Jurkat, Clone E6-1 (cell line): ENCODE data around the gene CHTF18. TPM values are rescaled to one million over a fixed set of nuclear protein-coding genes. Genes with fewer than 3 reads are reported as not detected.
"Not testable (repeated sequence)": the region's sequence is repeated elsewhere in the genome, so short reads cannot be mapped to it uniquely, and the experiment has no call there.

Experiments used
- DNase-seq: peaks from one replicate; pipeline ENCODE4 v3.0.0-alpha.2; 2011; ENCODE audit warnings: low read depth, low spot score
- H3K4me3 ChIP-seq: 2 replicates; pipeline ENCODE4 v1.5.1; 2011; ENCODE audit warnings: mild to moderate bottlenecking, low read length, control low read depth, moderate library complexity
- polyA plus RNA-seq: library from polyadenylated mRNA; unstranded; fragments of >200 nt; gene quantifications from one replicate; pipeline ENCODE4 v1.2.1, GENCODE V29; 2012; ENCODE audit warnings: missing spikeins; ENCODE audit not compliant: insufficient read length, insufficient read depth

The CHTF18 gene
- polyA plus RNA-seq: 110 TPM

- peak within 1 kb of the TSS; percentile 89 for H3K4me3 ChIP-seq
- peak; percentile 78 for DNase-seq
Measured at GRCh38 chr16:788399-789126, at the start of gene CHTF18. CHTF18 (plus strand) TSS chr16:788620; CDS start chr16:788685, 65 bp downstream.

DNA sequence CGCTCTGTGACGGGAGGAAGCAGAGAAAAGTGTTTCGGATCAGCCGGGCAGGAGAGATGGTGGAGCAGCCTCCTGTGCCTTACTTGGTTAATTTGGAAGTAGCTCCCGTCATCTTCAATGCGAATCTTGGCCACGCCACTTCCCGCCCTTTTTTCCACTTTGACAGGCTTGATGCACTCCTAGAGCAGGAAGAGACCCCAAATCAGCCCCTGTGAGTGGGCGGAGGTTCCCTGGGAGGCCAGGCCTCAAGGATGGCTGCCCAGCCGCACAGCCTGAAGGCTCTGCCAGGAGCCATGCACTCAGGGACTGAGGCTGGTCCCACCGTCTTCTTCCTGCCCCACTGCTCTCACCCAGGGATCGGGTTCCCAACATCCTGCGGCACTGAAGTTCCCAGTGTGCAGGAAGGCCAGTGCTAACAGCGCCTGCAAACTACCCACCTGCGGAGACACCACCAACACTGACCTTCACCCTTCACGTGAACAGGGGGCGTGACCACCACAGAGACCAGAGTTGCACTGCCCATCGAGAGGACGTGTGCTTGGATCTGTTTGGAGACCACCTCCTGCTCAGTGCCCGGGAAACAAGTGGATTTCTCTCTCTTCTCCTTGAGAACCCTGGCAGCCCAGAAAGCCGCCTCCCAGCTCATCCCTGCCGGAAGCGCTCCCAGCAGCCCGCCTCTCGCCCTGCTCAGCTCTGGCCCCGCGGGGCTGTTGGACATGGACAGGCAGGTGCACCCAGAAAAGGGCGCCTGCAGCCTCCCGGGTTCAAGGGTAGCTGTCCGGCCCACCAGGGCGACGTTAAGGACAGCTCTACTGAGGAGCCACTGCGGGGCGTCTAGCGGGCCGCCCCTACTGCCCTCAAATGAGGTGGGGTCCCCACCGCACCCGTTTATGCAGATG is 48.6 kb upstream of the CHTF18 start:
- DNase-seq: no peak
- H3K4me3 ChIP-seq: peak overlapping the region; percentile 77

DNA sequence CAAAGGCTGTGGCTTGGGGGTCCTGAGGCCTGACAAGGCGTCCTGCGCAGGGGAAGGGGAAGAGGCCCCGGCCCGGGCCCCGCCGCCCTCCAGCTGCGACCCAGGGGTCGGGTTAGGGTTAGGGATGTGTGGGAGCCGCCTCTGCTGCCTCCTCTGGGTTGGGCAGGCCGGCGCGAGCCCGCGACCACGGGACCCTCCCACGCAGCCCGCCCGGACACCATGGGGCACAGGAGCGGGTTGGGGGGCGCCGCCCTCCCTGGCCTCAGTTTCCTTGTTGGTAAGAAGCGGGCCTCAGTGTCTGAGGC is 48.0 kb upstream of the CHTF18 start:
- no peak for DNase-seq
- peak overlapping the region; percentile 77 for H3K4me3 ChIP-seq

DNA sequence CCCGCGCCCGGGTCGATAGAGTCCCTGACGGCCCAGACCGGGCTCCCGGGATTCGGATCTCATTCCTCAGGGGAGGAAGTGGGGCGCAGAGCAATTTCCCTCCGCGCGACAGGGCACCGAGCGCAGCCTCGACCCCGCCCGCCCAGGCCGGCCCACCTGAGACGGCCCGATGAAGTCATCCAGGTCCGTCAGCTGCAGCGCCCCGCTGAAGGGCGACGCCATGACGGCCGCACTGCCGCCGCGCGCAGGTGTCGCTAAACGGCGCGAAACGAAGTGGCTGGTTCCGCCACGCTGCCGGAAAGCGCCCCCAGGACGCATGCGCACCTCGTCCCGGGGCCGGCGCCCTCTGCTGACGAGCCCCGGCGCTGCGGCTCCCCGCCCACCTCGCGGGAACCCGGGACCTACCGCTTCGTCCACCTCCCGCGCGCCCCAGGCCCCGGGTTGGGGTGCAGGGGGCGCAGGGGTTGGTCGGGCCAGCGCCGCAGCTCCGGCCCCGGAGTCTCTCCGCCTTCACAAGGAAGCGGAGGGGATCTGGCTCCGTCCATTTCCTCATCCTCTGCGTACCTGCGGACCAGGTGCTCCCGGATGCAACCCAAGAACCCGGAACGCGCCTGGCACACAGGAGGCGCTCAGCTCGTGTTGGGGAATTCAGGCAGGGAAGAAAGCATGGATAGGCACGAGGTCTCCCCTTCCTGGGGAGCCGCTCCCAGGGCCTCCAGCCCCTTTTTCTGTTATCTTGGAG is 47.5 kb upstream of the CHTF18 start, which contains the start of gene CIAO3:
Gene CIAO3, minus strand, starts transcription at position 234 of the 742 bp plus-strand sequence. Its CDS starts 12 bp downstream, at position 222.
- DNase-seq: peak; percentile 83
- H3K4me3 ChIP-seq: peak within 1 kb of the TSS; percentile 77

DNA sequence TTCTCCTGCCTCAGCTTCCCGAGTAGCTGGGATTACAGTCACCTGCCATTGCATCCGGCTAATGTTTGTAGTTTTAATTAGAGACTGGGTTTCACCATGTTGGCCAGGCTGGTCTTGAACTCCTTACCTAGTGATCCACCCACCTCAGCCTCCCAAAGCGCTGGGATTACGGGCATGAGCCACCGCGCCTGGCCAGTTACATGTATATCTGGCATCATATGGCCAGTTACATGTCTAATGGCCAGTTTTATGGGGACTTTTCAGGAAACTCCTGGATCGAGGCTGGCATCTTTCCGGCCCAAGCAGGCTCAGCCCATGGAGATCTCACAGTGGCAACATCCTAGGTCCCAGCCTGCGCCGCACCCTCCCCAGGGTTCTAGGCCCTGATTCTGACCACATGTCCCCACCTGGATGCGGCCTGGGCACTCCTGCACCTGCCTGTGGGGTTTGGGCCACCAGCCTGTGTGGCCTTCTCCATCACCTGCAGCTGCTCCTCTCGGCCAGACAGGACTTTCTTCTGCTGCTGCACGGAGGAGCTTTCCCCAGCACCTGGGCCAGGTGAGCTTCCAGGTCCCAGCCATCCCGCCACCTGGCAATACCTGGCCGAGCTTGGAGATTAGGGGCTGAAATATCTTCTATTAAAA is 46.3 kb upstream of the CHTF18 start:
- no peak for DNase-seq
- no peak overlapping the region for H3K4me3 ChIP-seq

DNA sequence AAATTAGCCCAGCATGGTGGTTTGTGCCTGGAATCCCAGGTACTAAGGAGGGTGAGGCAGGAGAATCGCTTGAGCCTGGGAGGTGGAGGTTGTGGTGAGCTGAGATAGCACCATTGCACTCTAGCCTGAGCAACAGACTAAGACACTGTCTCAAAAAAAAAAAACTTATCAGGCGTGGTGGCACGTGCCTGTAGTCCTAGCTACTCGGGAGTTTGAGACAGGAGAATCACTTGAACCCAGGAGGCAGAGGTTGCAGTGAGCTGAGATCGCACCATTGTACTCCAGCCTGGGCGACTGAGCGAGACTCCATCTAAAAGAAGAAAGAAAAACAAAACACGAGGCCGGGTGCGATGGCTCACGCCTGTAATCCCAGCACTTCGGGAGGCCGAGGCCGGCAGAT is 45.5 kb upstream of the CHTF18 start:
- DNase-seq, H3K4me3 ChIP-seq: not testable (repeated sequence)

DNA sequence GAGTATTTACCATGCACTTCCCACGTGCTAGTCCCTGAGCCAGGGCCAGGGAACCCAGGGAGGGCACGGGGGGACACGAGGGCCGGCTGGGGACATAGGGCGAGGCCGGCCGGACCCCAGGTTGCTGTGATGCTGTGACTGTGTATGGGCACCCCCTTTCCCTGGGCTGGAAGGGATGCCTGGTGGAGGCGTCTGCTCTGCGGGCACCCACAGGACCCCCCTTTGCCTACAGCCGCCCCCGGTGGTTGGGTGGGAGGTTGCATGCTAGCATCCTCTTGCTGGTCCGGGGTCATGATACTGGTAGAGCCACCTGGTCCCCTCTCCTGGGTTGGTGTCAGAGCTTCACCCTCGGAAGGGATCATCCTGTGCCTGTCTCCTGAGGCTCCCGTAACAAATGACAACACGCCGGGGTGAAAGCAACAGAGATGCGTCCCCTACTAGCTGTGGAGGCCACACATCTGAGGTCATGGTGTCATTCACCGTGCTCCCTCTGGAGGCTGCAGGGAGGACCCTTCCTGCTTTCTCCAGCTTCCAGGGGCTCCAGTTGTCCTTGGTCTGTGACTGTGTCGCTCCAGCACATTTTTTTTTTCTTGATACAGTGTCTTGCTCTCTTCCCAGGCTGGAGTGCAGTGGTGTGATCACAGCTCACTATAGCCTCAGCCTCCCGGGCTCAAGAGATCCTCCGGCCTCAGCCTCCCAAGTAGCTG is 44.5 kb upstream of the CHTF18 start:
- DNase-seq: no peak

DNA sequence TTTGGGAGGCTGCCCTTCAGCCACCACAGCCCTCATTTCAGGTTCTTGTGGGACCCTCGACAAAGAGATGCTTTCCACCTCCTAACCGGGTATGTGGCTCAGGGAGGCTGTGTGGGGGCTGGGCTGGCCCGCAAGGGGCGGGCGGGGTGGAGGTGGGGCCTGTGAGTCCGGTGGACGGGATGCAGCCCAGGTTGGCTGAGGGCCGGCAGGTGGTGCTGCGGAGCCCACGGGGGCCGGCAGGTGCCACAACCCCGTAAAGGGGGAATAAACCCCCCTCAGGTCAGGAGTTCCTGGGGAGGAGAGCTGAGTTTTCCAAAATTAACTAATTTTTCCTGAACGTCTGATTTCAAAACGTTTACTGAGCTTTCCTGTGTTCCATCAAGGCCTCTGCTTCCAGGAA is 42.7 kb upstream of the CHTF18 start:
- no peak for DNase-seq
- H3K4me3 ChIP-seq: no peak overlapping the region

More for the DNA sequence above, 44.5 kb upstream of the CHTF18 start:
- H3K4me3 ChIP-seq: no peak overlapping the region

GRCh38 chr16:746637-747036 is 41.8 kb upstream of the CHTF18 start:
- no peak for DNase-seq

DNA sequence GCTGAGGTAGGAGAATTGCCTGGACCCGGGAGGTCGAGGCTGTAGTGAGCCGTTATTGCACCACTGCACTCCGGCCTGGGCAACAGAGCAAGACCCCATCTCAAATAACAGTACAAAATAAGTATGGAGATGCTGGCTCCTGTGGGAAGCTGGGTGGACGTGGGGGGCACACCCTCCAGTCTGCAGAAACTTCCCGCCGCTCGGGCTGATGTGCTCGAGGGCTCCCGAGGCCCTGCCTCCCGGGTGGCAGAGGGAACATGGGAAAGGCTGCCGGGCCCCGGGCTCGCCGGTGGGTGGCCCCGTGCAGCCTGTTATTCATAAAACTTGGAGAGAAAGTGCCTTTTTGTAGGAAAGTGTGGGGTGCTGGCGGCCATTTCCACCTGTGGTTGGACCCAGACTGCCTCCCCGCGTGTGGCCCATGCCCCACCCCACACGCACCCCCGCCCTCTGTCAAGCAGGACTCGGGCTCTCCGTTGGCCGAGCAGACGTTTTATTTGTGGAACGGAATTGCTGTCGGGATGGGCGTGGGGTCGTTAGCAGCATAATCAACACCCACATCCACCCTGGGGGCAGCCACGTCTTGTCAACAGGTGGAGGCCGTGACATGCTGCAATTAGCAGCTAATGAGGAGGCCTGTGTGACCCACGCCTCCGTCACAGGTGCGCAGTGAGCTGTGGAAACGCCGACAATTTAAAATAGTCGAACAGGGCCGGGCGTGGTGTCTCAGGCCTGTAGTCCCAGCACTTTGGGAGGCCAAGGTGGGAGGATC is 40.3 kb upstream of the CHTF18 start:
- DNase-seq: no peak

More at GRCh38 chr16:746637-747036, 41.8 kb upstream of the CHTF18 start:
- no peak overlapping the region for H3K4me3 ChIP-seq

DNA sequence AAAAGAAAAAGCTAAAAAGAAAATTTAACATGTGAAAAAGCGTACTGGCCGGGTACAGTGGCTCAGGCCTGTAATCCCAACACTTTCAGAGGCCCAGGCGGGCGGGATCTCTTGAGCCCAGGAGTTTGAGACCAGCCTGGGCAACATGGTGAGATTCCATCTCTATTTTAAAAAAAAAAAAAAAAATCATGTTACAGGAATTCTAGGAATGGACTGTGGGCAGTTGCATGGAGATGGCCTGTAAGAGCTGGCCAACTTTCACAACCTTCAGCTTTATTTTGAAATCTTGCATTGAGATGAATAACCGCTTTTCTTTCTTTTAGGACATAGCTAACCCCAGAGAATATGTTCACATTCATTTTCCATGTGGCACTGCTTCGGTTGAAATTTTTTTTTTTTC is 39.4 kb upstream of the CHTF18 start:
- H3K4me3 ChIP-seq: no peak overlapping the region
- DNase-seq: no peak

More for the DNA sequence above, 40.3 kb upstream of the CHTF18 start:
- H3K4me3 ChIP-seq: no peak overlapping the region

GRCh38 chr16:750485-750884 is 37.9 kb upstream of the CHTF18 start:
- H3K4me3 ChIP-seq: no peak overlapping the region
- no peak for DNase-seq

DNA sequence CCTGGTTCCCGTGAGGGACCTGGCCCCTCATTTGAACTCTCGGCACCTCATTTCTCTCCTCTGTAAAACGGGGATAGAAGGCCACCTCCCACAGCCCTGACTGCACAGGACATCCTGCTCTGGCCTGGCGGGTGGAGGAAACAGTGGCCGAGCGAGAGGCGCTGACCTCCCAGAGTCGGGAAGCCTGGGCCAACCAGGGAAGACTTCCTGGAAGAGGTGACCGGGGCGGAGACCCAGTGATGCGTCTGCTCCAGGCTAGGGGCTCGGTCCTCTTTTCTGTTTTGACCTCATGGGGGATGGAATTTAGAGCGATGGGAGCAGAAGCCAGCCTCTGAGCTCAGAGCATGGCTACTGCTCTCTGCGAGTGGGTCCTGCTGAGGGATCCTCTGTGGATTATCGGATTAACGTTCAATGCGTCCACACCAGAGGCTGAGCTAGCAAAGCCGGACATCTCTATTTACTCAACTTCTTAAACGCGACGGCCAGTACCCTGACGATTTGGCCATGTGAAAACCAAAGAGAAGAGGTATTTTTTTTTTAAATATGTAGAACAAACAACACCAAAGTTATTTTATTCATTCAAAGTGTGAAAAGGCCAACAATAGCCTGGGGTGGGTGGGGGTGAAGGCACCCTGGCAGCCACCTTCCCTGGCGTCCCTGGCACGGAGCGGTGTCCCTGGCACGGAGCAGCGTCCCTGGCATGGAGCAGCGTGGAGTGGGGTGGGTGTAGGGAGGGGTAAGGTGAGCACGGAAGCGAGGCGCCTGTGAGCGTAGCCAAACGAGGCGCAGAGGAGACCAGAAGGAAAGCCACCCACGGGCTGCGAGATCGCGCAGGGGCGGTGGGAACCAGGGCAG is 37.0 kb upstream of the CHTF18 start:
- H3K4me3 ChIP-seq: no peak overlapping the region
- DNase-seq: no peak

- no peak overlapping the region for H3K4me3 ChIP-seq
- DNase-seq: no peak
Measured at GRCh38 chr16:752007-752312, 36.5 kb upstream of the CHTF18 start.

DNA sequence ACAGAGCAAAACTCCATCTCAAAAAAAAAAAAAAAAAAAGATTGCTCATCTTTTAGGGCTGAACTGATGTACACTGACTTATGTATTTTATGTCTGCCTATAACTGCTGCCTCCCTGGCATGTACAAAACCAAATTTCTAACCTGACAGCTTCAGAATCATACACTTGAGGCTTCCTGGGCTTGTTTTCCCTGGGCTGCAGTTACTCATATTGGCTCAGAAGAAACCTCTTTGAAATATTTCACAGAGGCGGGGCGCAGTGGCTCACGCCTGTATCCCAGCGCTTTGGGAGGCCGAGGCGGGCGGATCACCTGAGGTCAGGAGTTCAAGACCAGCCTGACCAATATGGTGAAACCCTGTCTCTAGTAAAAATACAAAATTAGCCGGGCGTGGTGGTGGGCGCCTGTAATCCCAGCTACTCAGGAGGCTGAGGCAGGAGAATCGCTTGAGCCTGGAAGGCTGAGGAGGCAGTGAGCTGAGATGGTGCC is 34.3 kb upstream of the CHTF18 start:
- H3K4me3 ChIP-seq, DNase-seq: not testable (repeated sequence)

DNA sequence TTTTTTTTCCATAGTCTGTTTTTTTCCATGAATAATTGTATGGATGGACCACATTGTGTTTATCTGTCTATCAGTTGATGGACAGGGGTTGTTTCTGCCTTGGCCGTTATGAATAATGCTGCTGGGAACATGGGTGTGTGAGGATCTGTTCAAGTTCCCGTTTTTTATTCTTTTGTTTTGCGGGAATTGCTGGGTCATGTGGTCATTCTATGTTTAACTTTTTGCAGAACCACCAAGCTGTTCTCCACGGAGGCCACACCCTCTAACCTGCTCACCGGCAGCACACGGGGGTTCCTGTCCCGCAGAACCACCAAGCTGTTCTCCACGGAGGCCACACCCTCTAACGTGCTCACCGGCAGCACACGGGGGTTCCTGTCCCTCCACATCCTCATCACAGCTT is 33.8 kb upstream of the CHTF18 start:
- no peak for DNase-seq
- H3K4me3 ChIP-seq: no peak overlapping the region

DNA sequence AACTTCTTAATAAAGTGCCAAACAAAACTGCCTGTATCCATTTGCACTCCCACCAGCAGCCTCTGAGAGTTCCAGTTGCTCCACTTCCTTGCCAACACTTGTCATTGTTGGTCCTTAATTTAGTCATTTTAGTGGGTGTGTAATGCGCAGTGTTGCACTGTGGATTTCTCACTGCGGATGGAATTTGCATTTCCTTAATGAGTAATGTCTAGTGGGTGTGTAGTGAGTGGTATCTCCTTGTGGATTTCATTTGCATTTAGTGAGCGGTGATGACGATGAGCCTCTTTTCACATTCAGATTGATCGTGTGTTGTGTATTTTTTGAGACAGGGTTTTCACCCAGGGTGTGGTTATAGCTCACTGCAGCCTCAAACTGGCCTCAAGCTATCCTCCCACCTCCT is 32.0 kb upstream of the CHTF18 start:
- no peak overlapping the region for H3K4me3 ChIP-seq
- DNase-seq: no peak
